ENCODE data around the gene SPTLC1. TPM values are rescaled to one million over a fixed set of nuclear protein-coding genes. Genes with fewer than 3 reads are reported as not detected.

SPTLC1 gene
- total and polyA plus RNA-seq, 10 of the 15 experiments (the other 5 are each of a cell fraction or from before 2014, with no cell fraction given): 38.0 to 68.7 (median 52.8) TPM

- no peak for TF ChIP-seq ZZZ3 (IDR thresholded peaks at IDR 0.05; ENCODE audit: control insufficient read depth, insufficient read length, low read depth)
- TF ChIP-seq RBBP5 (conservative IDR thresholded peaks at IDR 0.05): no peak
- no peak for TF ChIP-seq BRCA1 (IDR thresholded peaks at IDR 0.05; ENCODE audit: low read depth, low read length)
- TF ChIP-seq SMARCA5 (IDR thresholded peaks at IDR 0.05): no peak
- no peak for TF ChIP-seq SIX5 (IDR thresholded peaks at IDR 0.05; ENCODE audit: low read depth, low read length, severe bottlenecking)
- no peak for TF ChIP-seq CREB1 (IDR thresholded peaks at IDR 0.05; ENCODE audit: low read depth)
- no peak for TF ChIP-seq EGR1 (IDR thresholded peaks at IDR 0.05; ENCODE audit: borderline replicate concordance in 1 of 2, low read depth in 2 of 2, low read length in 2 of 2)
- TF ChIP-seq NR2C1 (IDR thresholded peaks at IDR 0.05): no peak
- TF ChIP-seq, protein P1, sequence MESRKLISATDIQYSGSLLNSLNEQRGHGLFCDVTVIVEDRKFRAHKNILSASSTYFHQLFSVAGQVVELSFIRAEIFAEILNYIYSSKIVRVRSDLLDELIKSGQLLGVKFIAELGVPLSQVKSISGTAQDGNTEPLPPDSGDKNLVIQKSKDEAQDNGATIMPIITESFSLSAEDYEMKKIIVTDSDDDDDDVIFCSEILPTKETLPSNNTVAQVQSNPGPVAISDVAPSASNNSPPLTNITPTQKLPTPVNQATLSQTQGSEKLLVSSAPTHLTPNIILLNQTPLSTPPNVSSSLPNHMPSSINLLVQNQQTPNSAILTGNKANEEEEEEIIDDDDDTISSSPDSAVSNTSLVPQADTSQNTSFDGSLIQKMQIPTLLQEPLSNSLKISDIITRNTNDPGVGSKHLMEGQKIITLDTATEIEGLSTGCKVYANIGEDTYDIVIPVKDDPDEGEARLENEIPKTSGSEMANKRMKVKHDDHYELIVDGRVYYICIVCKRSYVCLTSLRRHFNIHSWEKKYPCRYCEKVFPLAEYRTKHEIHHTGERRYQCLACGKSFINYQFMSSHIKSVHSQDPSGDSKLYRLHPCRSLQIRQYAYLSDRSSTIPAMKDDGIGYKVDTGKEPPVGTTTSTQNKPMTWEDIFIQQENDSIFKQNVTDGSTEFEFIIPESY (IDR thresholded peaks at IDR 0.05): no peak
- TF ChIP-seq CEBPB (IDR thresholded peaks at IDR 0.05; ENCODE audit: borderline replicate concordance in 1 of 2, low read depth in 2 of 2, low read length in 2 of 2): no peak
- no peak for TF ChIP-seq EZH2 (IDR thresholded peaks at IDR 0.05; ENCODE audit: borderline replicate concordance, control insufficient read depth, low read depth, low read length)
- TF ChIP-seq RELA (IDR thresholded peaks at IDR 0.05; ENCODE audit: borderline replicate concordance, partially characterized antibody): no peak
- no peak for TF ChIP-seq CREM (IDR thresholded peaks at IDR 0.05; ENCODE audit: low read depth)
- TF ChIP-seq CHD2 (IDR thresholded peaks at IDR 0.05; ENCODE audit: borderline replicate concordance, low read depth, low read length): no peak
- TF ChIP-seq, protein P2, sequence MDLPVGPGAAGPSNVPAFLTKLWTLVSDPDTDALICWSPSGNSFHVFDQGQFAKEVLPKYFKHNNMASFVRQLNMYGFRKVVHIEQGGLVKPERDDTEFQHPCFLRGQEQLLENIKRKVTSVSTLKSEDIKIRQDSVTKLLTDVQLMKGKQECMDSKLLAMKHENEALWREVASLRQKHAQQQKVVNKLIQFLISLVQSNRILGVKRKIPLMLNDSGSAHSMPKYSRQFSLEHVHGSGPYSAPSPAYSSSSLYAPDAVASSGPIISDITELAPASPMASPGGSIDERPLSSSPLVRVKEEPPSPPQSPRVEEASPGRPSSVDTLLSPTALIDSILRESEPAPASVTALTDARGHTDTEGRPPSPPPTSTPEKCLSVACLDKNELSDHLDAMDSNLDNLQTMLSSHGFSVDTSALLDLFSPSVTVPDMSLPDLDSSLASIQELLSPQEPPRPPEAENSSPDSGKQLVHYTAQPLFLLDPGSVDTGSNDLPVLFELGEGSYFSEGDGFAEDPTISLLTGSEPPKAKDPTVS (IDR thresholded peaks at IDR 0.05; ENCODE audit: low read depth, low read length): no peak
- no peak for TF ChIP-seq ZSCAN29 (IDR thresholded peaks at IDR 0.05)
- TF ChIP-seq STAT3 (IDR thresholded peaks at IDR 0.05; ENCODE audit: low read depth, low read length): no peak
- TF ChIP-seq ETV6 (conservative IDR thresholded peaks at IDR 0.05 in 1 of 2, IDR thresholded peaks at IDR 0.05 in 1 of 2; ENCODE audit: borderline replicate concordance in 1 of 2, low read depth in 1 of 2): no peak
- no peak for TF ChIP-seq TCF12 (IDR thresholded peaks at IDR 0.05; ENCODE audit: low read depth, low read length)
- TF ChIP-seq, protein P3, sequence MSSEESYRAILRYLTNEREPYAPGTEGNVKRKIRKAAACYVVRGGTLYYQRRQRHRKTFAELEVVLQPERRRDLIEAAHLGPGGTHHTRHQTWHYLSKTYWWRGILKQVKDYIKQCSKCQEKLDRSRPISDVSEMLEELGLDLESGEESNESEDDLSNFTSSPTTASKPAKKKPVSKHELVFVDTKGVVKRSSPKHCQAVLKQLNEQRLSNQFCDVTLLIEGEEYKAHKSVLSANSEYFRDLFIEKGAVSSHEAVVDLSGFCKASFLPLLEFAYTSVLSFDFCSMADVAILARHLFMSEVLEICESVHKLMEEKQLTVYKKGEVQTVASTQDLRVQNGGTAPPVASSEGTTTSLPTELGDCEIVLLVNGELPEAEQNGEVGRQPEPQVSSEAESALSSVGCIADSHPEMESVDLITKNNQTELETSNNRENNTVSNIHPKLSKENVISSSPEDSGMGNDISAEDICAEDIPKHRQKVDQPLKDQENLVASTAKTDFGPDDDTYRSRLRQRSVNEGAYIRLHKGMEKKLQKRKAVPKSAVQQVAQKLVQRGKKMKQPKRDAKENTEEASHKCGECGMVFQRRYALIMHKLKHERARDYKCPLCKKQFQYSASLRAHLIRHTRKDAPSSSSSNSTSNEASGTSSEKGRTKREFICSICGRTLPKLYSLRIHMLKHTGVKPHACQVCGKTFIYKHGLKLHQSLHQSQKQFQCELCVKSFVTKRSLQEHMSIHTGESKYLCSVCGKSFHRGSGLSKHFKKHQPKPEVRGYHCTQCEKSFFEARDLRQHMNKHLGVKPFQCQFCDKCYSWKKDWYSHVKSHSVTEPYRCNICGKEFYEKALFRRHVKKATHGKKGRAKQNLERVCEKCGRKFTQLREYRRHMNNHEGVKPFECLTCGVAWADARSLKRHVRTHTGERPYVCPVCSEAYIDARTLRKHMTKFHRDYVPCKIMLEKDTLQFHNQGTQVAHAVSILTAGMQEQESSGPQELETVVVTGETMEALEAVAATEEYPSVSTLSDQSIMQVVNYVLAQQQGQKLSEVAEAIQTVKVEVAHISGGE (CRISPR knock-in tag; IDR thresholded peaks at IDR 0.05): no peak
- Histone ChIP-seq H3K4me1 (ENCODE audit: control insufficient read depth, insufficient read depth, low read length) (no peaks in the 10 kb centered on the region), H3K4me2 (ENCODE audit: control insufficient read depth, insufficient read depth) (no peak overlapping the region), H3K27me3 (replicated peaks in 1 of 2; ENCODE audit: control insufficient read depth in 2 of 2, insufficient read depth in 2 of 2, low read length in 1 of 2) (no peaks in the 10 kb centered on the region), H3K27ac (ENCODE audit: control insufficient read depth, insufficient read depth) (no peak overlapping the region), H3K36me3 (ENCODE audit: control insufficient read depth in 2 of 2, insufficient read depth in 2 of 2, low read length in 1 of 2) (no peaks in the 10 kb centered on the region), H4K20me1 (ENCODE audit: control insufficient read depth, insufficient read depth) (no peaks in the 10 kb centered on the region), H3K9ac (ENCODE audit: control insufficient read depth, insufficient read depth, low read length) (no peak overlapping the region), H3K4me3 (no peak overlapping the region), H2AFZ (ENCODE audit: control insufficient read depth, low read depth, low read length) (no peak overlapping the region), H3K9me3 (replicated peaks; ENCODE audit: control insufficient read depth, insufficient read depth, low read length) (no peaks in the 10 kb centered on the region; the same call in 2 of the 3 replicates), H3K79me2 (ENCODE audit: control insufficient read depth, insufficient read depth, low read length) (no peaks in the 10 kb centered on the region)
- SMC1A ChIA-PET (ENCODE audit: uncharacterized antibody, unreplicated experiment): interaction anchor here (1.1 kb wide), 1 partner anchor 113 kb away, joined by 3 read pairs; no protein-coding TSS in a partner anchor
- BruUV-seq (replicated peaks): no TSS peak
- intact Hi-C loops (cut with micrococcal nuclease; ENCODE audit: unreplicated experiment) (no loop called here), in situ Hi-C loops (cut with MboI) (no loop called here)
- no peak for DNase-seq (ENCODE audit: low read depth, low spot score)
- CTCF ChIA-PET: no interaction called here
- FAIRE-seq: no peak
- 77% methylated on average over 1 of the region's 1 CpG for WGBS (ENCODE audit: insufficient coverage, insufficient replicate concordance, low lambda C conversion rate, missing lambda C conversion rate)
- POLR2A ChIA-PET: interaction anchor here (0.6 kb wide), 1 partner anchor 120 kb away, joined by 5 read pairs; no protein-coding TSS in a partner anchor
- no peak for ATAC-seq
- RAD21 ChIA-PET (ENCODE audit: unreplicated experiment): no interaction called here
Measured at GRCh38 chr9:92132501-92132900, 17.3 kb upstream of the SPTLC1 start.

All from GM12878 (cell line).